HG03064 (cell line): ENCODE measurements around the gene TRIM49D2.
"Not testable (repeated sequence)": the region's sequence is repeated elsewhere in the genome, so short reads cannot be mapped to it uniquely, and the experiment has no call there.

Source experiments
- ATAC-seq: cut with Tn5 transposase; IDR thresholded peaks from one replicate; pipeline ENCODE4 v1.9.1; 2021; ENCODE audit warnings: low read depth; ENCODE audit not compliant: unreplicated experiment

The TRIM49D2 gene

GRCh38 chr11:89923764-89924163 is at the start of gene TRIM49D2:
TSS of gene TRIM49D2 (plus strand) at chr11:89924064. CDS start at chr11:89926762, 2,698 bp downstream.
- not testable (repeated sequence) for ATAC-seq

GRCh38 chr11:89877511-89877910 is 46.4 kb upstream of the TRIM49D2 start:
- not testable (repeated sequence) for ATAC-seq

GRCh38 chr11:89893245-89893644 is 30.6 kb upstream of the TRIM49D2 start:
- ATAC-seq, result not testable (repeated sequence)

- not testable (repeated sequence) for ATAC-seq
These were observed 23.1 kb upstream of the TRIM49D2 start for GRCh38 chr11:89900809-89901208.

GRCh38 chr11:89922195-89922660 is 1.6 kb upstream of the TRIM49D2 start, which contains the start of gene TRIM49D1:
TSS of gene TRIM49D1 (minus strand) at chr11:89922245. CDS start at chr11:89917710, 4,535 bp downstream.
- no peak for ATAC-seq

- not testable (repeated sequence) for ATAC-seq
These were observed 37.0 kb downstream of the TRIM49D2 start for GRCh38 chr11:89960833-89961232.

- not testable (repeated sequence) for ATAC-seq
These were observed 41.9 kb downstream of the TRIM49D2 start, which contains the start of gene TRIM64 for GRCh38 chr11:89965737-89966136. TSS of gene TRIM64 (plus strand) at chr11:89966037. CDS start at chr11:89968504, 2,467 bp downstream.
